ENCODE measurements around the gene C20orf144. TPM values are rescaled to one million over a fixed set of nuclear protein-coding genes. Genes with fewer than 3 reads are reported as not detected.

C20orf144 gene
- polyA plus RNA-seq, 3 donors: 0.26 to 0.49 (median 0.43) TPM

Other genes with a start within 250 kb of the C20orf144 start
- gene SNTA1, start 218.6 kb upstream of the C20orf144 start, polyA plus RNA-seq (ENCODE audit: insufficient read length in 3 of 3): 10 to 100 TPM in 2 of 3 donors, 1 to 10 TPM in 1; 10.0 to 13.8 (median 11.7) TPM
- gene CBFA2T2, start 172.2 kb upstream of the C20orf144 start, polyA plus RNA-seq (ENCODE audit: insufficient read length in 3 of 3): 10 to 100 TPM; 22.6 to 35.2 (median 30.1) TPM
- gene ACTL10, start 4.6 kb downstream of the C20orf144 start, polyA plus RNA-seq (ENCODE audit: insufficient read length in 3 of 3): under 1 TPM; 0.45 to 0.71 (median 0.50) TPM
- gene NECAB3, start 12.1 kb downstream of the C20orf144 start, polyA plus RNA-seq (ENCODE audit: insufficient read length in 3 of 3): 10 to 100 TPM; 17.2 to 23.2 (median 19.2) TPM
- gene E2F1, start 24.1 kb downstream of the C20orf144 start, polyA plus RNA-seq (ENCODE audit: insufficient read length in 3 of 3): 10 to 100 TPM; 12.1 to 14.6 (median 14.3) TPM
- gene PXMP4, start 58.0 kb downstream of the C20orf144 start, polyA plus RNA-seq (ENCODE audit: insufficient read length in 3 of 3): 10 to 100 TPM in 1 of 3 donors, 1 to 10 TPM in 2; 8.1 to 11.8 (median 8.9) TPM
- 1 to 10 TPM; 3.3 to 4.4 (median 4.4) TPM for gene ZNF341, start 69.7 kb downstream of the C20orf144 start, polyA plus RNA-seq (ENCODE audit: insufficient read length in 3 of 3)
- 100 to 1,000 TPM in 1 of 3 donors, 10 to 100 TPM in 2; 96.0 to 119 (median 99.3) TPM for gene CHMP4B, start 149.0 kb downstream of the C20orf144 start, polyA plus RNA-seq (ENCODE audit: insufficient read length in 3 of 3)

Measured in renal pelvis (tissue), 3 donors.